Subcutaneous adipose tissue (tissue), 4 donors: ENCODE data around the gene THOC5. TPM values are rescaled to one million over a fixed set of nuclear protein-coding genes. Genes with fewer than 3 reads are reported as not detected.

ENCODE experiments used
- CTCF ChIP-seq: fragments of 450-650 bp; IDR thresholded peaks from one replicate; pipeline ENCODE4 v1.5.1; 2016; ENCODE audit warnings: low read depth, mild to moderate bottlenecking, control low read depth, antibody characterized with exemption, moderate library complexity
- total RNA-seq, 4 donors: library from RNA; depleted of rRNA; stranded (reverse); fragments of >200 nt; gene quantifications; one replicate each; pipeline ENCODE4 v1.1.0, GENCODE V29; 2016

The THOC5 gene
- total RNA-seq: 10 to 100 TPM; 26.9 to 55.8 (median 46.2) TPM

DNA sequence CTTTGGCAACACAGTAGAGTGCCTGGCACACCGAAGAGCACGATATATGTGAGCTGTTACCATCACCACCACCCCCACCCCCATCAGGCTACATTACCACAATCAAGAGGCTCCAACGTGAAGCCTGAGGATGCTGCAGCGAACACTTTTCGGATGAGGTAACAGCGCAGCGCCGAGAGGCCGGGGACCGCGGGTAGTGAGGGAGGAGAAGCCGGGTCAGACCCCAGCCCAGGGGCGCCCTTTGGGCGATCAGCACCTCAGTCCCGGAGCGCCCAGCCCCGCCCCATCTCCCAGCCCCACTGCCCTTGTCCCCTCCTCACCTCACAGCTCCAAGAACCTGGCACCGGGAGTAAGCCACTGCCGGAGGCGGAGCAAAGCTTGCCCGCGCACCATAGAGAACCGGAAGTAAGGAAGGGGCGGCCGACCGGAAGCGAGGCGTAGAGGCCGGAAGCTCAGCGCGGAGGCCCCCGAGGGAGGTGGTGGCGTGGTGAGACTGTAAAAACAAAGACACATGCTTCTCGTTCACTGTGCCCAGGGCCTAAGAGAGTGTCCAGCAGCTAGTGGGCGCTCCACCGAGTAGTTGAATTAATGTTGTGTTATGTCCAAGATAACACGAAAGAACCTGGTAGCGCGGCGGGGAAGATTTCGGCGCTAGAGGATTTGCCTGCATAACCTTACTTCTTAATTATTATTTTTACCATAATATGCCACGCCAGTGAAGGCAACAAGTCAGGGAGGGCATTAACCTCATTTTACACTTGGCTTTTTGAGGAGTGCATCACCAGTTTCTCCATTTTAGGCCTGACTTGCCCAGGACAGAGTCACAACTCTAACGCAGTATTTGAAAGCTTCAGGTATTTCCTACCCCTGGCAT, at the start of gene THOC5:
Gene THOC5, minus strand, starts transcription at position 407 of the 874 bp plus-strand sequence. CDS start 4,610 bp downstream, outside the sequence.
- no peak for TF ChIP-seq CTCF

GRCh38 chr22:29598684-29599020, 45.1 kb upstream of the THOC5 start:
- no peak for TF ChIP-seq CTCF

GRCh38 chr22:29596408-29596807, 42.9 kb upstream of the THOC5 start:
- no peak for TF ChIP-seq CTCF

DNA sequence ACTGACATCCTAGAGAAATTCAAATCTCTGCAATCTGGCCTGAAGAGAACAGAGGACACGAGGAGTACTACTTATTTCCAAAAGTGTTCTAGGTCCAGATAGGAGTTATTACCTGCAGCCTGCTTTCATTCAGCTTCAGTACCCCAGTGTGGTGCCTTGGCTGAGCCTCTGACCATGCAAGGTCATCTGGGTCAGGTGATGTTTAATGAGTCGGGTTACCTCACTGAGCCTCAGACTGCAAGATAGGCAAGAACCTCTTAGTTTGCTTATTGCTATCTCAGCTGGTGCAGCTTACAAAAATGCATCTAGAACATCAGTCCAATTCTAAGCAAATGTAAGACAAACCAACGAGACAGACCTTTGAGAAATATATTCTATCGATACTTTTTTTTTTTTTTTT, 40.4 kb upstream of the THOC5 start:
- TF ChIP-seq CTCF: no peak

- TF ChIP-seq CTCF: no peak
Measured at GRCh38 chr22:29587938-29588699, 34.6 kb upstream of the THOC5 start.

GRCh38 chr22:29584975-29585374, 31.4 kb upstream of the THOC5 start:
- no peak for TF ChIP-seq CTCF

DNA sequence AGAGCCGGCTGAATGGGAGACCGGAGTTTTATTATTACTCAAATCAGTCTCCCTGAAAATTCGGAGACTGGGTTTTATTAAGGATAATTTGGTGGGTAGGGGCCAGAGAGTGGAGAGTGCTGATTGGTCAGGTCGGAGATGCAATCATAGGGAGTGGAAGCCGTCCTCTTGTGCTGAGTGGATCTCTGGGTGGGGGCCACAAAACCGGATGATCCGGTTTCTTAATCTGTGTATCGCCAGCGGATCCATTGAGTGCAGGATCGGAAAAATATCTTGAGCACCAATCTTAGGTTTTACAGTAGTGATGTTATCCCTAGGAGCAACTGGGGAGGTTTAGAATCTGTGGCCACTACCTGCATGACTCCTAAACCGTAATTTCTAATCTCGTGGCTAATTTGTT, 28.2 kb upstream of the THOC5 start:
- no peak for TF ChIP-seq CTCF
